ENCODE data around the gene MRPL24. TPM values are rescaled to one million over a fixed set of nuclear protein-coding genes. Genes with fewer than 3 reads are reported as not detected.

MRPL24 gene
- total RNA-seq, 1 donor from 2014 or later: 41.8 TPM

- Histone ChIP-seq H3K27me3 (no peaks in the 10 kb centered on the region), H3K27ac (peak overlapping the region; percentile 98), H3K9me3 (no peaks in the 10 kb centered on the region), H3K36me3 (peaks cover 14% of the 10 kb centered on the region), H3K4me3 (peak overlapping the region; percentile 96), H3K4me1 (peaks cover 47% of the 10 kb centered on the region)
- ATAC-seq (no peak), DNase-seq (no peak)
- no peak for TF ChIP-seq CTCF (IDR thresholded peaks at IDR 0.05)
- intact Hi-C loops (cut with DNase I): no loop called here
Observed at GRCh38 chr1:156747742-156748669, 7.1 kb upstream of the MRPL24 start.

- Histone ChIP-seq H3K9me3 (no peaks in the 10 kb centered on the region), H3K27ac (peak overlapping the region; percentile 98), H3K4me3 (peak overlapping the region; percentile 96), H3K27me3 (no peaks in the 10 kb centered on the region), H3K4me1 (peaks cover 40% of the 10 kb centered on the region), H3K36me3 (peaks cover 22% of the 10 kb centered on the region)
- ATAC-seq: peak; percentile 68
- peak; percentile 95 for DNase-seq
- peak; percentile 14 for TF ChIP-seq CTCF (IDR thresholded peaks at IDR 0.05)
- intact Hi-C loops (cut with DNase I): no loop called here
Observed at GRCh38 chr1:156746728-156747631, 6.1 kb upstream of the MRPL24 start.

- H3K4me1 ChIP-seq: peaks cover 45% of the 10 kb centered on the region
- ATAC-seq: no peak
Observed at GRCh38 chr1:156746406-156746727, 5.5 kb upstream of the MRPL24 start.

GRCh38 chr1:156745881-156746280 lies 5.0 kb upstream of the MRPL24 start:
- H3K27me3 ChIP-seq: no peaks in the 10 kb centered on the region
- intact Hi-C loops (cut with DNase I): no loop called here
- H3K27ac ChIP-seq: peak overlapping the region; percentile 98
- H3K4me3 ChIP-seq: peak overlapping the region; percentile 96
- no peak for TF ChIP-seq CTCF (IDR thresholded peaks at IDR 0.05)
- no peak for ATAC-seq
- H3K4me1 ChIP-seq: peaks cover 45% of the 10 kb centered on the region
- DNase-seq: no peak
- H3K9me3 ChIP-seq: no peaks in the 10 kb centered on the region
- peaks cover 25% of the 10 kb centered on the region for H3K36me3 ChIP-seq

More at GRCh38 chr1:156746406-156746727, 5.5 kb upstream of the MRPL24 start:
- Histone ChIP-seq H3K36me3 (peaks cover 25% of the 10 kb centered on the region), H3K4me3 (peak overlapping the region; percentile 96), H3K27me3 (no peaks in the 10 kb centered on the region), H3K27ac (peak overlapping the region; percentile 98), H3K9me3 (no peaks in the 10 kb centered on the region)
- no peak for TF ChIP-seq CTCF (IDR thresholded peaks at IDR 0.05)
- no peak for DNase-seq
- intact Hi-C loops (cut with DNase I): no loop called here

- Histone ChIP-seq H3K27me3 (no peaks in the 10 kb centered on the region), H3K36me3 (peaks cover 25% of the 10 kb centered on the region), H3K4me1 (peaks cover 44% of the 10 kb centered on the region), H3K27ac (peak overlapping the region; percentile 31), H3K9me3 (no peaks in the 10 kb centered on the region), H3K4me3 (no peak overlapping the region)
- intact Hi-C loops (cut with DNase I): no loop called here
- no peak for ATAC-seq
- TF ChIP-seq CTCF (IDR thresholded peaks at IDR 0.05): no peak
- DNase-seq: no peak
Observed at GRCh38 chr1:156744786-156745419, 4.0 kb upstream of the MRPL24 start.
